ENCODE measurements around the gene NTNG2.
A peak's percentile ranks its signal among the peaks of the same experiment; 100 is the strongest.

NTNG2 gene

GRCh38 chr9:132146575-132146974 lies 15.3 kb upstream of the NTNG2 start:
- DNase-seq (ENCODE audit: low spot score) (no peak), FAIRE-seq (no peak)

- FAIRE-seq (no peak), DNase-seq (ENCODE audit: low spot score) (no peak)
Observed at GRCh38 chr9:132147331-132147730, 14.5 kb upstream of the NTNG2 start.

- DNase-seq (ENCODE audit: low spot score), result no peak
- no peak for FAIRE-seq
Observed at GRCh38 chr9:132147839-132148238, 14.0 kb upstream of the NTNG2 start.

GRCh38 chr9:132150256-132150655 lies 11.6 kb upstream of the NTNG2 start:
- DNase-seq (ENCODE audit: low spot score) (no peak), FAIRE-seq (no peak)

- no peak for FAIRE-seq
Observed at GRCh38 chr9:132151118-132151517, 10.7 kb upstream of the NTNG2 start.

GRCh38 chr9:132152231-132152630 lies 9.6 kb upstream of the NTNG2 start:
- no peak for FAIRE-seq
- DNase-seq (ENCODE audit: low spot score), result no peak

More at GRCh38 chr9:132151118-132151517, 10.7 kb upstream of the NTNG2 start:
- no peak for DNase-seq (ENCODE audit: low spot score)

GRCh38 chr9:132154863-132155567 lies 6.8 kb upstream of the NTNG2 start:
- FAIRE-seq, result no peak
- no peak for DNase-seq (ENCODE audit: low spot score)

GRCh38 chr9:132155568-132155895 lies 6.3 kb upstream of the NTNG2 start:
- DNase-seq (ENCODE audit: low spot score) (no peak), FAIRE-seq (no peak)

- DNase-seq (ENCODE audit: low spot score) (no peak), FAIRE-seq (no peak)
Observed at GRCh38 chr9:132156262-132156661, 5.6 kb upstream of the NTNG2 start.

GRCh38 chr9:132157347-132158116 lies 4.3 kb upstream of the NTNG2 start:
- FAIRE-seq (no peak), DNase-seq (ENCODE audit: low spot score) (no peak)

GRCh38 chr9:132160802-132161742 lies 786 bp upstream of the NTNG2 start:
- FAIRE-seq (no peak), DNase-seq (ENCODE audit: low spot score) (peak; percentile 37)

- no peak for DNase-seq (ENCODE audit: low spot score)
- FAIRE-seq, result no peak
Observed at GRCh38 chr9:132162764-132163456, 1.1 kb downstream of the NTNG2 start.

- no peak for FAIRE-seq
- DNase-seq (ENCODE audit: low spot score), result no peak
Observed at GRCh38 chr9:132163457-132163875, 1.6 kb downstream of the NTNG2 start.

- FAIRE-seq, result no peak
- no peak for DNase-seq (ENCODE audit: low spot score)
Observed at GRCh38 chr9:132163876-132164603, 2.2 kb downstream of the NTNG2 start.

- DNase-seq (ENCODE audit: low spot score) (no peak), FAIRE-seq (no peak)
Observed at GRCh38 chr9:132164604-132165362, 2.9 kb downstream of the NTNG2 start.

GRCh38 chr9:132166599-132166998 lies 4.7 kb downstream of the NTNG2 start:
- DNase-seq (ENCODE audit: low spot score) (no peak), FAIRE-seq (no peak)

GRCh38 chr9:132167192-132167591 lies 5.3 kb downstream of the NTNG2 start:
- FAIRE-seq, result no peak
- no peak for DNase-seq (ENCODE audit: low spot score)

- DNase-seq (ENCODE audit: low spot score) (peak; percentile 18), FAIRE-seq (no peak)
Observed at GRCh38 chr9:132168347-132168746, 6.5 kb downstream of the NTNG2 start.

- FAIRE-seq, result no peak
- no peak for DNase-seq (ENCODE audit: low spot score)
Observed at GRCh38 chr9:132168851-132169250, 7.0 kb downstream of the NTNG2 start.
